ENCODE data around the gene ARFIP1. TPM values are rescaled to one million over a fixed set of nuclear protein-coding genes. Genes with fewer than 3 reads are reported as not detected.

The ARFIP1 gene
- total and polyA plus RNA-seq, 2 of the 8 experiments (the other 6 are each of a cell fraction or from before 2014, with no cell fraction given), result 13.5 to 38.0 TPM

- no peak overlapping the region for H4K5ac ChIP-seq (ENCODE audit: insufficient read length, low read depth, low read length)
- H2BK120ac ChIP-seq (replicated peaks; ENCODE audit: low read depth, low read length), result no peak overlapping the region
- no peak overlapping the region for H3K23ac ChIP-seq (ENCODE audit: insufficient read length)
- no peak overlapping the region for H2BK15ac ChIP-seq (ENCODE audit: low read length)
- 89% methylated on average over 11 of the region's 11 CpGs; no CpG with 5 or more reads in 1 of the 2 experiments for WGBS, 2 experiments (ENCODE audit: extremely low coverage in 1 of 2, insufficient coverage in 1 of 2, insufficient read length in 1 of 2, insufficient replicate concordance in 2 of 2, low coverage in 1 of 2, low lambda C conversion rate in 2 of 2, missing lambda C conversion rate in 1 of 2)
- no peaks in the 10 kb centered on the region for H3K9me3 ChIP-seq (ENCODE audit: insufficient read depth in 2 of 2, low read depth in 1 of 2, low read length in 1 of 2)
- no peak overlapping the region for H3K4ac ChIP-seq (replicated peaks; ENCODE audit: insufficient read length, low read depth, low read length)
- FAIRE-seq, result no peak
- H3K9ac ChIP-seq (replicated peaks in 1 of 4; ENCODE audit: extremely low read depth in 1 of 4, low read depth in 3 of 4, low read length in 3 of 4), result no peak overlapping the region
- H3K36me3 ChIP-seq (ENCODE audit: control insufficient read depth in 2 of 4, insufficient read depth in 4 of 4, low read length in 3 of 4), result peaks cover 6 to 65% (median 23%) of the 10 kb centered on the region in 4 experiments; a peak in 7 of 8 replicates
- no peak overlapping the region for H2AFZ ChIP-seq (ENCODE audit: low read length)
- H4K20me1 ChIP-seq (replicated peaks in 1 of 2; ENCODE audit: control insufficient read depth in 1 of 2, insufficient read depth in 2 of 2, low read length in 2 of 2), result peaks cover 0 to under 1% of the 10 kb centered on the region in 2 experiments
- no peak overlapping the region for H4K91ac ChIP-seq (replicated peaks; ENCODE audit: insufficient read length, low read length)
- H3K4me1 ChIP-seq (replicated peaks in 1 of 4; ENCODE audit: control insufficient read depth in 3 of 4, insufficient read depth in 4 of 4, low read length in 3 of 4), result peaks cover 0 to 3% (median 0%) of the 10 kb centered on the region in 4 experiments; a peak in 2 of 7 replicates
- no peaks in the 10 kb centered on the region for H3K23me2 ChIP-seq (ENCODE audit: low read depth, low read length)
- DNase-seq (ENCODE audit: low read depth in 1 of 2, low spot score in 2 of 2), result no peak
- no peak overlapping the region for H3K18ac ChIP-seq (ENCODE audit: extremely low read depth, low read length)
- no peak overlapping the region for H3K4me3 ChIP-seq (ENCODE audit: extremely low read depth in 1 of 4, insufficient read depth in 2 of 4, low read depth in 3 of 4, low read length in 4 of 4)
- H3K27ac ChIP-seq (ENCODE audit: low read depth, low read length), result no peak overlapping the region
- no peak overlapping the region for H2BK20ac ChIP-seq (ENCODE audit: low read length)
- H2AK5ac ChIP-seq (ENCODE audit: low read depth, low read length), result no peak overlapping the region
- H3K14ac ChIP-seq (ENCODE audit: insufficient read length), result no peak overlapping the region
- H2BK12ac ChIP-seq (ENCODE audit: low read depth, low read length), result no peak overlapping the region; the same call in 1 of the 2 replicates
- no peak overlapping the region for H2BK5ac ChIP-seq (ENCODE audit: low read depth, low read length)
- H3K56ac ChIP-seq (replicated peaks; ENCODE audit: insufficient read length, low read depth, low read length), result no peak overlapping the region
- peaks cover 0 to 14% of the 10 kb centered on the region in 2 experiments; a peak in 2 of 4 replicates for H3K79me2 ChIP-seq (ENCODE audit: control insufficient read depth in 1 of 2, insufficient read depth in 2 of 2, low read length in 2 of 2)
- no peak overlapping the region for H4K8ac ChIP-seq (ENCODE audit: extremely low read depth, insufficient read depth, low read length)
- CTCF ChIA-PET (ENCODE audit: partially characterized antibody), result interaction anchor here (1.0 to 2.1 kb wide), 4 partner anchors 14 to 169 kb away, joined by 3 to 6 read pairs (median 5); no protein-coding TSS in a partner anchor
- H3K27me3 ChIP-seq (replicated peaks in 1 of 4; ENCODE audit: control insufficient read depth in 3 of 4, extremely low read depth in 1 of 4, insufficient read depth in 3 of 4, low read length in 3 of 4), result no peaks in the 10 kb centered on the region
- H3K79me1 ChIP-seq (ENCODE audit: low read depth, low read length), result no peaks in the 10 kb centered on the region
- POLR2A ChIA-PET (ENCODE audit: partially characterized antibody), result interaction anchor here (1.0 to 2.5 kb wide), 2 partner anchors 19 to 21 kb away, joined by 3 to 7 read pairs; no protein-coding TSS in a partner anchor
- H3K4me2 ChIP-seq (ENCODE audit: insufficient read depth in 1 of 2, low read depth in 2 of 2, low read length in 2 of 2), result no peak overlapping the region
- TF ChIP-seq CTCF (IDR thresholded peaks at IDR 0.05; ENCODE audit: control extremely low read depth in 1 of 3, insufficient read depth in 1 of 3, low read depth in 1 of 3, low read length in 3 of 3) (peak in 1 of 3 experiments; percentile 13; a peak in 1 of 4 replicates), TEAD4 (IDR thresholded peaks at IDR 0.05; ENCODE audit: low read depth, low read length) (no peak)
These were observed 177.8 kb downstream of the ARFIP1 start for GRCh38 chr4:152957437-152958171.
